Endodermal cell (in vitro differentiated cells): ENCODE results near the gene C1orf35. TPM values are rescaled to one million over a fixed set of nuclear protein-coding genes. Genes with fewer than 3 reads are reported as not detected.
A peak's percentile ranks its signal among the peaks of the same experiment; 100 is the strongest.

Experiments
- DNase-seq: peaks from one replicate; pipeline ENCODE4 v3.0.0-alpha.2; 2017
- H3K27ac ChIP-seq: 2 replicates; pipeline ENCODE4 v1.5.1; 2013; ENCODE audit warnings: mild to moderate bottlenecking, low read depth, low read length, moderate library complexity
- H3K27me3 ChIP-seq: 2 replicates; pipeline ENCODE4 v1.6.1; 2013; ENCODE audit warnings: mild to moderate bottlenecking, low read length, moderate library complexity; ENCODE audit not compliant: insufficient read depth, control insufficient read depth, poor library complexity, severe bottlenecking
- H3K36me3 ChIP-seq: 2 replicates; pipeline ENCODE4 v1.7.0; 2013; ENCODE audit warnings: mild to moderate bottlenecking, low read length, moderate library complexity; ENCODE audit not compliant: control insufficient read depth, insufficient read depth
- H3K4me1 ChIP-seq: one replicate; pipeline ENCODE4 v1.7.0; 2013; ENCODE audit warnings: low read length; ENCODE audit not compliant: control insufficient read depth, insufficient read depth
- H3K4me3 ChIP-seq: 2 replicates; pipeline ENCODE4 v1.5.1; 2013; ENCODE audit warnings: mild to moderate bottlenecking, low read length, moderate library complexity
- H3K9ac ChIP-seq: 2 replicates; pipeline ENCODE4 v1.6.1; 2013; ENCODE audit warnings: mild to moderate bottlenecking, low read length, moderate library complexity; ENCODE audit not compliant: poor library complexity, severe bottlenecking; ENCODE audit errors: extremely low read depth
- H3K9me3 ChIP-seq: 2 replicates; pipeline ENCODE4 v1.6.1; 2013; ENCODE audit warnings: mild to moderate bottlenecking, low read length, moderate library complexity; ENCODE audit not compliant: control insufficient read depth
- H3K27ac Mint-ChIP-seq: 2 replicates; pipeline ENCODE4 v1.8.0; 2020; ENCODE audit warnings: mixed read lengths
- H3K27me3 Mint-ChIP-seq: 2 replicates; pipeline ENCODE4 v1.8.0; 2021; ENCODE audit warnings: mild to moderate bottlenecking, mixed read lengths; ENCODE audit not compliant: insufficient read depth
- H3K36me3 Mint-ChIP-seq: 2 replicates; pipeline ENCODE4 v1.8.0; 2020; ENCODE audit warnings: low read depth, mixed read lengths
- H3K4me1 Mint-ChIP-seq: 2 replicates; pipeline ENCODE4 v1.8.0; 2020; ENCODE audit warnings: mixed read lengths
- H3K4me3 Mint-ChIP-seq: 2 replicates; pipeline ENCODE4 v1.8.0; 2020; ENCODE audit warnings: mild to moderate bottlenecking, moderate library complexity, mixed read lengths
- H3K9me3 Mint-ChIP-seq: 2 replicates; pipeline ENCODE4 v1.8.0; 2020; ENCODE audit warnings: mild to moderate bottlenecking, mixed read lengths
- WGBS, 2 experiments: methylation state at CpG; one replicate each; pipeline versions ENCODE4 v1.1.5 to v1.1.7; 2013; ENCODE audit warnings: missing lambda C conversion rate in 2 of 2, mixed read lengths in 1 of 2; ENCODE audit not compliant: insufficient coverage in 1 of 2, insufficient read length in 1 of 2; 5-methylcytosine and 5-hydroxymethylcytosine counted together
- total RNA-seq, 2 donors: library from RNA; stranded (reverse); fragmentation: NEBNext Ultra II Directional in 1 of 2; extraction: Animal tissue kit (Norgen Biotek cat#: 25700) in 1 of 2; gene quantifications; 2 replicates in 1 of 2; 3 replicates in 1 of 2; pipeline ENCODE4 v1.2.1, GENCODE V29; 2021
- TF ChIP-seq, protein P1 (sequence below): fragments of 200-600 bp; sonication (generic); conservative IDR thresholded peaks from 2 replicates; pipeline ENCODE4 v1.5.0; 2021; ENCODE audit warnings: antibody characterized with exemption, mild to moderate bottlenecking

The C1orf35 gene
- total RNA-seq, 2 donors from 2014 or later: 31.6 to 34.0 TPM

DNA sequence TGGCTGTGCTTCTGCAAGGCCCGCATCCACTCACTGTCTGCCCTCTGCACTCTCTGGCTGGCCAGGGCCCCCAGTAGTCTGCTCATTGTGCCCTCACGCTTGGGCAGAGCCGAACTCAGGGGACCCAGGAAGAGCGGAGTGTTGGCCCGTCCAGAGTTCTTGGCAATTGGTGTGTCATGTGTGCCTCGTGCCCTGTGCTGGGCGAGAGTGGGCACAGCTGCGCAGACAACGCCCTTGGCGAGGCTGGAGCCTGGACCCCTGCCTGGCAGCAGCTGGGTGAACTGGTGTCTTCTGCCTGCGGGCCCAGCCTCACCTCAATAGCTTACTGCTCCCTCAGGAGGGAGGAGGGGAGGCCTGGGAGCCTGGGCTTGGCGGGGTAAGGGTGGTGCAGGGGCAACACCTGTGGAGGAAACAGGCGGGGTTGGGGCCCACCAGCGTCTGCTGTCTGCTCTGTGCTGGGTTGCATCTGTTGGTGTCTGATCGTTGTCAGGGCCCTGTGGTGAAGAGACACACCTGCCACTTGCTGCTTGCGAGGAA, 39.1 kb upstream of the C1orf35 start:
- Histone ChIP-seq H3K4me3 (peak overlapping the region; percentile 88), H3K9ac (no peak overlapping the region), H3K4me1 (peaks cover 3% of the 10 kb centered on the region), H3K36me3 (peaks cover 10% of the 10 kb centered on the region), H3K27ac (no peak overlapping the region), H3K9me3 (no peaks in the 10 kb centered on the region), H3K27me3 (peaks cover 16% of the 10 kb centered on the region)
- TF ChIP-seq, protein P1, sequence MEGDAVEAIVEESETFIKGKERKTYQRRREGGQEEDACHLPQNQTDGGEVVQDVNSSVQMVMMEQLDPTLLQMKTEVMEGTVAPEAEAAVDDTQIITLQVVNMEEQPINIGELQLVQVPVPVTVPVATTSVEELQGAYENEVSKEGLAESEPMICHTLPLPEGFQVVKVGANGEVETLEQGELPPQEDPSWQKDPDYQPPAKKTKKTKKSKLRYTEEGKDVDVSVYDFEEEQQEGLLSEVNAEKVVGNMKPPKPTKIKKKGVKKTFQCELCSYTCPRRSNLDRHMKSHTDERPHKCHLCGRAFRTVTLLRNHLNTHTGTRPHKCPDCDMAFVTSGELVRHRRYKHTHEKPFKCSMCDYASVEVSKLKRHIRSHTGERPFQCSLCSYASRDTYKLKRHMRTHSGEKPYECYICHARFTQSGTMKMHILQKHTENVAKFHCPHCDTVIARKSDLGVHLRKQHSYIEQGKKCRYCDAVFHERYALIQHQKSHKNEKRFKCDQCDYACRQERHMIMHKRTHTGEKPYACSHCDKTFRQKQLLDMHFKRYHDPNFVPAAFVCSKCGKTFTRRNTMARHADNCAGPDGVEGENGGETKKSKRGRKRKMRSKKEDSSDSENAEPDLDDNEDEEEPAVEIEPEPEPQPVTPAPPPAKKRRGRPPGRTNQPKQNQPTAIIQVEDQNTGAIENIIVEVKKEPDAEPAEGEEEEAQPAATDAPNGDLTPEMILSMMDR: no peak
- Mint-ChIP-seq H3K4me3 (peak overlapping the region; percentile 75), H3K36me3 (no peaks in the 10 kb centered on the region), H3K27me3 (peaks cover 19% of the 10 kb centered on the region), H3K27ac (no peak overlapping the region), H3K9me3 (no peaks in the 10 kb centered on the region), H3K4me1 (peaks cover 6% of the 10 kb centered on the region)
- 92 to 98% methylated on average over 10 to 16 of the region's 16 CpGs for WGBS, 2 experiments
- peak; percentile 30 for DNase-seq

DNA sequence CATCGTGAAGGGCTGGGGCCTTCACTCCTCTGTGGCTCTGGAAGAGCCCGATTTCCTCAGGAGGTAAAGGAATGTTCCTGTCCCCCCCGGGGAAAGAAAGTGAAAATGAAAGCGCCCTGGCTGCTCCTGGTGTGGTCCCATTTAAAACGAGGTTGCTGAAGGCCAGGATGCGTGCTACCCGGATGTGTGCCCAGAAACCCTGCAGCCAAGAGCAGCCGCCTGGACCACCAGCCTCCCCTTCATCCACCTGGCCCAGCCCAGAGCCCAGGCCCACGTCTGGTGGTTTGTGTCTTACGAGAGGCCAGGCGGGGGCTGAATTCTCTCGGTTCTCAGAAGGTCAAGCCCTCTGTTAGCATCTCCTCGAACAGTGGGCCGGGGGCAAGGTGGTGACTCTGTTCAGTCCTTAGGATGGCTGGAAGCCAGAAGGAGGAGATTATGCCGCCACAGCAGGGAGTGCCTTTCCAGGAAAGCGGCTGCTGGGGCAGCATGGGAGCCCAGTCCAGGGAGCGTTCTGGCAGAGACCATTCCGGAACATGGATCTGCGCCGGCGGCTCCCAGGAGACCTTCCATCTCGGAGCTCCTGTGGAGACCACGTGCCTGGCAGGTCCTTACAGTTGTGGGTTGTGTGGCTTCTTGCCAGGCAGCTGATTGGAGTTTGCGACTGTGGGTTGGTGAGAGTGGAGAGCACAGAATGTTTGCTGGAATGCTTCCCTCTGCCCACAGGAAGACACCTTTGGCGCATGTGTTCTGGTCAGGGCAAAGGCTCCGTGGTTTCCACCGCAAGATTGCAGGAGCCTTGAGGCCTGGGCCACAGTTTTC, 38.3 kb upstream of the C1orf35 start:
- peak overlapping the region; percentile 85 for H3K27ac Mint-ChIP-seq
- no peaks in the 10 kb centered on the region for H3K9me3 ChIP-seq
- no peaks in the 10 kb centered on the region for H3K9me3 Mint-ChIP-seq
- H3K9ac ChIP-seq: peak overlapping the region; percentile 90
- WGBS, 2 experiments: 87 to 88% methylated on average over 15 to 27 of the region's 27 CpGs
- H3K36me3 Mint-ChIP-seq: no peaks in the 10 kb centered on the region
- H3K4me3 ChIP-seq: peak overlapping the region; percentile 88
- peaks cover 6% of the 10 kb centered on the region for H3K4me1 Mint-ChIP-seq
- H3K4me3 Mint-ChIP-seq: peak overlapping the region; percentile 75
- TF ChIP-seq, protein P1: no peak
- peaks cover 27% of the 10 kb centered on the region for H3K27me3 Mint-ChIP-seq
- peaks cover 3% of the 10 kb centered on the region for H3K4me1 ChIP-seq
- peak; percentile 36 for DNase-seq
- peaks cover 10% of the 10 kb centered on the region for H3K36me3 ChIP-seq
- no peak overlapping the region for H3K27ac ChIP-seq
- peaks cover 24% of the 10 kb centered on the region for H3K27me3 ChIP-seq

DNA sequence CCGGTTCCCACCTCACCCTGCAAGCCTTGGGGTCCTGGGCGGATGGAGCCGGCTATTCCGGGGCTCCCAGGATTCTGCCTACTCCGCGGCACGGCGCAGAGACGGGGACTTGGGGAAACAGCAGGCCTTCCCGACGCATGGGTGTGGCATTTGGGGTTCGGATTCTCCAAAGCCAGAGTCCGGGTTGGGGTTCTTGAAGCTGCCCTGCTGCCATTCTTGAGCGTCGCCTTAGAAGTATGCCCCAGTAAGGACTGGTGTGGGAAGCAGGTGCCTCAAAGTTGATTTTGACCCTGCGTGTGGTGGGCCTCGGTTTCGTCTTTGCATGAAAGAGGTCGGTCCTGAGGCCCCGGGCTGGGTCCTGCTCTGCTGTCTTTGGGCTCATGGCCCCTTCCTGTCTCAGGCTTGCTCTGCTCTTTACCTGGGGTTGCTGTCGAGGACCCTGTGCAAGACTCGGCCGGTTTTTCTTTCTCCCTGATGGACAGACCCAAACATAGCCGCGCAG, 37.6 kb upstream of the C1orf35 start:
- peaks cover 3% of the 10 kb centered on the region for H3K4me1 ChIP-seq
- peak overlapping the region; percentile 90 for H3K9ac ChIP-seq
- H3K9me3 ChIP-seq: no peaks in the 10 kb centered on the region
- 19 to 24% methylated on average over 10 to 25 of the region's 25 CpGs for WGBS, 2 experiments
- Mint-ChIP-seq H3K36me3 (no peaks in the 10 kb centered on the region), H3K27me3 (peaks cover 34% of the 10 kb centered on the region), H3K9me3 (no peaks in the 10 kb centered on the region), H3K27ac (peak overlapping the region; percentile 85), H3K4me1 (peaks cover 6% of the 10 kb centered on the region), H3K4me3 (peak overlapping the region; percentile 75)
- TF ChIP-seq, protein P1: no peak
- peaks cover 31% of the 10 kb centered on the region for H3K27me3 ChIP-seq
- peak overlapping the region; percentile 88 for H3K4me3 ChIP-seq
- DNase-seq: no peak
- peaks cover 7% of the 10 kb centered on the region for H3K36me3 ChIP-seq
- no peak overlapping the region for H3K27ac ChIP-seq
